Smooth muscle cell (in vitro differentiated cells): ENCODE measurements around the gene MCCD1. TPM values are rescaled to one million over a fixed set of nuclear protein-coding genes. Genes with fewer than 3 reads are reported as not detected.
"Not testable (repeated sequence)": the region's sequence is repeated elsewhere in the genome, so short reads cannot be mapped to it uniquely, and the experiment has no call there.

ENCODE experiments used
- DNase-seq: peaks from one replicate; lab custom pipeline; 2025; ENCODE audit not compliant: unreplicated experiment; lab: John Stamatoyannopoulos, UW
- H2AFZ ChIP-seq: fragments of 200-600 bp; sonication (generic); 2 replicates; pipeline ENCODE4 v1.6.0; 2016; ENCODE audit warnings: antibody characterized with exemption, low read depth, mild to moderate bottlenecking
- H3F3A ChIP-seq: fragments of 200-600 bp; sonication (generic); 2 replicates; pipeline ENCODE4 v1.6.0; 2017; ENCODE audit warnings: antibody characterized with exemption, low read depth
- H3K27ac ChIP-seq: fragments of 200-600 bp; sonication (generic); 2 replicates; pipeline ENCODE4 v1.5.1; 2016; ENCODE audit warnings: low read depth, mild to moderate bottlenecking
- H3K27me3 ChIP-seq: fragments of 200-600 bp; sonication (generic); 2 replicates; pipeline ENCODE4 v1.6.1; 2016; ENCODE audit warnings: low read depth, mild to moderate bottlenecking
- H3K36me3 ChIP-seq: fragments of 200-600 bp; sonication (generic); 2 replicates; pipeline ENCODE4 v1.5.1; 2016; ENCODE audit warnings: low read depth
- H3K4me1 ChIP-seq: fragments of 200-600 bp; sonication (generic); 2 replicates; pipeline ENCODE4 v1.5.1; 2016; ENCODE audit warnings: low read depth
- H3K4me2 ChIP-seq: fragments of 200-600 bp; sonication (generic); 2 replicates; pipeline ENCODE4 v1.6.0; 2016; ENCODE audit warnings: mild to moderate bottlenecking
- H3K4me3 ChIP-seq: fragments of 200-600 bp; sonication (generic); 2 replicates; pipeline ENCODE4 v1.5.1; 2016; ENCODE audit warnings: mild to moderate bottlenecking
- H3K79me2 ChIP-seq: fragments of 200-600 bp; sonication (generic); 2 replicates; pipeline ENCODE4 v1.6.0; 2016; ENCODE audit warnings: low read depth, mild to moderate bottlenecking
- H3K9ac ChIP-seq: fragments of 200-600 bp; sonication (generic); 2 replicates; pipeline ENCODE4 v1.6.0; 2016; ENCODE audit warnings: low read depth
- H3K9me3 ChIP-seq: fragments of 200-600 bp; sonication (generic); replicated peaks from 2 replicates; pipeline ENCODE4 v1.5.1; 2016; ENCODE audit warnings: low read depth
- H4K20me1 ChIP-seq: fragments of 200-600 bp; sonication (generic); 2 replicates; pipeline ENCODE4 v1.6.0; 2016; ENCODE audit warnings: low read depth
- whole genome bisulfite sequencing: methylation state at CpG from one replicate; pipeline ENCODE4 v1.1.7; 2016; ENCODE audit warnings: low lambda C conversion rate; 5-methylcytosine and 5-hydroxymethylcytosine counted together
- polyA plus RNA-seq: library from polyadenylated mRNA; unstranded; fragments of >200 nt; fragmentation: Nextera tagmentation; extraction: Ambion mirVana; gene quantifications from 2 replicates; pipeline ENCODE4 v1.2.1, GENCODE V29; 2016
- total RNA-seq: library from RNA; depleted of rRNA; stranded (reverse); fragments of >200 nt; gene quantifications from 2 replicates; pipeline ENCODE4 v1.2.3, GENCODE V29; 2014
- TF ChIP-seq, protein P1 (sequence below): fragments of 200-600 bp; sonication (generic); IDR thresholded peaks from 2 replicates; pipeline ENCODE4 v1.5.1; 2017; ENCODE audit warnings: borderline replicate concordance, mild to moderate bottlenecking, antibody characterized with exemption; ENCODE audit not compliant: insufficient read depth, poor library complexity, severe bottlenecking

The MCCD1 gene
- total and polyA plus RNA-seq, 2 experiments from 2014 or later = not detected

DNA sequence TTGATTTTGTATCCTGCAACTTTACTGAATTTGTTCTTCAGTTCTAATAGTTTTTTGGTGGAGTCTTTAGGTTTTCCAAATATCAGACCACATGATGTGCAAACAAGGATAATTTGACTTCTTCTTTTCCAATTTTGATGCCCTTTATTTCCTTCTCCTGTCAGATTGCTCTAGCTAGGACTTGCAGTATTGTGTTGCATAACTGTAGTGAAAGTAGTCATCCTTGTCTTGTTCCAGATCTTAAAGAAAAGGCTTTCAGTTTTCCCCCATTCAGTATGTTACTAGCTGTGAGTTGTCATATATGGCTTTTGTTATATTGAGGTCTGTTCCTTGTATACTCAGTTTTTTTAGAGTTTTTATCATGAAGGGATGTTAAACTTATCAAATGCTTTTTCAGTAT is 26.2 kb upstream of the MCCD1 start:
- Histone ChIP-seq H3K79me2 (no peaks in the 10 kb centered on the region), H3F3A (no peaks in the 10 kb centered on the region)
- TF ChIP-seq, protein P1, sequence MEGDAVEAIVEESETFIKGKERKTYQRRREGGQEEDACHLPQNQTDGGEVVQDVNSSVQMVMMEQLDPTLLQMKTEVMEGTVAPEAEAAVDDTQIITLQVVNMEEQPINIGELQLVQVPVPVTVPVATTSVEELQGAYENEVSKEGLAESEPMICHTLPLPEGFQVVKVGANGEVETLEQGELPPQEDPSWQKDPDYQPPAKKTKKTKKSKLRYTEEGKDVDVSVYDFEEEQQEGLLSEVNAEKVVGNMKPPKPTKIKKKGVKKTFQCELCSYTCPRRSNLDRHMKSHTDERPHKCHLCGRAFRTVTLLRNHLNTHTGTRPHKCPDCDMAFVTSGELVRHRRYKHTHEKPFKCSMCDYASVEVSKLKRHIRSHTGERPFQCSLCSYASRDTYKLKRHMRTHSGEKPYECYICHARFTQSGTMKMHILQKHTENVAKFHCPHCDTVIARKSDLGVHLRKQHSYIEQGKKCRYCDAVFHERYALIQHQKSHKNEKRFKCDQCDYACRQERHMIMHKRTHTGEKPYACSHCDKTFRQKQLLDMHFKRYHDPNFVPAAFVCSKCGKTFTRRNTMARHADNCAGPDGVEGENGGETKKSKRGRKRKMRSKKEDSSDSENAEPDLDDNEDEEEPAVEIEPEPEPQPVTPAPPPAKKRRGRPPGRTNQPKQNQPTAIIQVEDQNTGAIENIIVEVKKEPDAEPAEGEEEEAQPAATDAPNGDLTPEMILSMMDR = no peak

DNA sequence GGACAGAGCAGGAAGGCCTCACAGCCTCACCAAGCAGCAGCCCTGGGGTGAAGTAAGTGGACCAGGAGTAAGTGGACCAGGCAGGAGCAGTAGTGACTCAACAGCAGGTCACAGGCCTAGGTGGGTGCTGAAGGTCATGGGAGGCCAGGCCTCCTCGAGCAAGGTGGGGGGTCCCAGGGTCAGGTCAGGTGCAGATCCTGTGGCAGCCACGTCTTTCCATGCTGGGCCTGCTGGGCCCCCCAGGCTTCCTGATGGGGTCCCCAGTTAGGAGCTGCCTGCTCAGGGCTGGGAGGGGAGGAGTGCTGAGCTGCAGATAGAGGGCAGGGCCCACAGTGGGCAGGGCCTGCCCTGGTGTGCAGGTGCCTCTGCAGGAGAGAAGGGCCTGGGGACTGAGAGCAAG is 19.7 kb upstream of the MCCD1 start:
- H3K36me3 ChIP-seq, H3K27ac ChIP-seq, H3K27me3 ChIP-seq, H3K4me1 ChIP-seq, H3K4me3 ChIP-seq, H3K79me2 ChIP-seq, H3K9me3 ChIP-seq, H3K4me2 ChIP-seq, DNase-seq, H4K20me1 ChIP-seq, H2AFZ ChIP-seq, H3K9ac ChIP-seq, H3F3A ChIP-seq: not testable (repeated sequence)
- WGBS = 36% methylated on average over 2 of the region's 2 CpGs

More for the DNA sequence above, 26.2 kb upstream of the MCCD1 start:
- no peak overlapping the region for H3K9ac ChIP-seq
- DNase-seq = no peak
- H3K4me1 ChIP-seq = no peaks in the 10 kb centered on the region
- peaks cover 35% of the 10 kb centered on the region for H3K27me3 ChIP-seq
- no peak overlapping the region for H3K27ac ChIP-seq
- H3K4me2 ChIP-seq = no peak overlapping the region
- no peaks in the 10 kb centered on the region for H3K36me3 ChIP-seq
- H4K20me1 ChIP-seq = no peaks in the 10 kb centered on the region
- H2AFZ ChIP-seq = no peak overlapping the region
- H3K9me3 ChIP-seq = no peaks in the 10 kb centered on the region
- no peak overlapping the region for H3K4me3 ChIP-seq

DNA sequence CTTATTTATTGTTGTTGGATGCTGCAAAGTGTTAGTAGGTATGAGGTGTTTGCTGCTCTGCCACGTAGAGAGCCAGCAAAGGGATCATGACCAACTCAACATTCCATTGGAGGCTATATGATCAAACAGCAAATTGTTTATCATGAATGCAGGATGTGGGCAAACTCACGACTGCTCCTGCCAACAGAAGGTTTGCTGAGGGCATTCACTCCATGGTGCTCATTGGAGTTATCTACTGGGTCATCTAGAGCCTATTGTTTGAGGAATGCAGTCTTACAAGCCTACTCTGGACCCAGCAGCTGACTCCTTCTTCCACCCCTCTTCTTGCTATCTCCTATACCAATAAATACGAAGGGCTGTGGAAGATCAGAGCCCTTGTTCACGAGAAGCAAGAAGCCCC is 18.8 kb upstream of the MCCD1 start:
- H3K27me3 ChIP-seq = no peaks in the 10 kb centered on the region
- no peaks in the 10 kb centered on the region for H3K79me2 ChIP-seq
- H3K9me3 ChIP-seq = no peaks in the 10 kb centered on the region
- no peak overlapping the region for H3K4me2 ChIP-seq
- TF ChIP-seq, protein P1 = no peak
- no peaks in the 10 kb centered on the region for H3K4me1 ChIP-seq
- H3K27ac ChIP-seq = no peak overlapping the region
- H2AFZ ChIP-seq = no peak overlapping the region
- WGBS = 85% methylated on average over 4 of the region's 4 CpGs
- H3F3A ChIP-seq = no peaks in the 10 kb centered on the region
- no peak overlapping the region for H3K9ac ChIP-seq
- H4K20me1 ChIP-seq = no peaks in the 10 kb centered on the region
- no peak overlapping the region for H3K4me3 ChIP-seq
- H3K36me3 ChIP-seq = no peaks in the 10 kb centered on the region
- DNase-seq = no peak

DNA sequence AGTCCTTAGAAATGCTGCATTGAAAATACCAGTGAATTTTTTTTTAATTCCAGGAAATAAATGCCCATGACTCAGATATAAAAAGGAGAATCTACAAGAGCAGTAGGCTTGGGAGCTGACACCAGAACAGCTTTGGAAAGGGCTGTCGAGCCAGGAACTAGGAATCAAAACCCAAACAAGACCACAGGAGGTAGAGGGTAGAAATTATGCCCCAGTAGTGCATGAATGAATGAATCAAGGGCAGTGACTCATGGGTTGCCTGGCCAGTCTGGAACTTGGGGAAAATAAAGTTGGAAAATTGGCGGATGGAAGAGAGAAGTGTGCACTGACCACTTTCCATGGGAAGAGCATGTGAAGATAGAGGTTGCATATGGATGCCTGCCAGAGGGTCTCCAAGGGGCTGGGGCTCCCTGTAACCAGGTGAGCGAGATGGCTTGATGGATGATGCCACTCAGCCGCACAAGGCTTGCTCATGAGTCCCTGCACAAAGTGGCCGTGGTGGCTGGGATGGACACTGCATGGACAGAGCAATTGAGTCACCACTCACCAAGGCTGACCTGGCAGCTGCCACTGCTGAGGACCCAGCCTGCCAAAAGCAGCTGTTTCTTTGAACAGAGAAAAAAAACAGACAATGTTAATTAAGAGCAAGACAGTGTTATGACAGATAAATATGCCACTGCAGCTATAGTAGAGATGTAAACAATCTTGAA is 15.2 kb upstream of the MCCD1 start:
- no peak overlapping the region for H3K9ac ChIP-seq
- WGBS = 93% methylated on average over 4 of the region's 5 CpGs
- no peaks in the 10 kb centered on the region for H3K79me2 ChIP-seq
- no peaks in the 10 kb centered on the region for H3K36me3 ChIP-seq
- H3F3A ChIP-seq = no peaks in the 10 kb centered on the region
- no peak overlapping the region for H3K27ac ChIP-seq
- no peak for DNase-seq
- H3K4me1 ChIP-seq = no peaks in the 10 kb centered on the region
- no peaks in the 10 kb centered on the region for H3K27me3 ChIP-seq
- TF ChIP-seq, protein P1 = no peak
- H4K20me1 ChIP-seq = no peaks in the 10 kb centered on the region
- H3K4me3 ChIP-seq = no peak overlapping the region
- H3K9me3 ChIP-seq = no peaks in the 10 kb centered on the region
- H2AFZ ChIP-seq = no peak overlapping the region
- no peak overlapping the region for H3K4me2 ChIP-seq
